CD4-positive, alpha-beta T cell (primary cell): ENCODE measurements around the gene SPOCK1. TPM values are rescaled to one million over a fixed set of nuclear protein-coding genes. Genes with fewer than 3 reads are reported as not detected.

Experiments
- ATAC-seq: fragments of 200-7000 bp; cut with Tn5 transposase; one replicate; pipeline ENCODE4 v1.10.0; 2022; ENCODE audit warnings: mild to moderate bottlenecking; ENCODE audit not compliant: poor library complexity
- CTCF ChIA-PET: fragments of 350-600 bp; sonication (Branson Sonifier 250); formaldehyde crosslinking; loops from one replicate; lab custom pipeline; 2021; ENCODE audit warnings: antibody characterized with exemption, inconsistent platforms; lab: Charles Lee
- POLR2A ChIA-PET: fragments of 350-600 bp; sonication (Branson Sonifier 250); formaldehyde crosslinking; loops from one replicate; lab custom pipeline; 2021; ENCODE audit warnings: antibody characterized with exemption, inconsistent platforms; lab: Charles Lee
- DNase-seq, 14 experiments: peaks; one replicate each; pipeline ENCODE4 v3.0.0-alpha.2; 2013 to 2020; ENCODE audit warnings: mixed read lengths in 2 of 14
- H3K27ac ChIP-seq, 2 donors: one replicate each; pipeline versions ENCODE4 v1.5.1 to v1.7.0; 2013; ENCODE audit warnings: low read length in 2 of 2, low read depth in 1 of 2, mild to moderate bottlenecking in 1 of 2
- H3K27me3 ChIP-seq, 2 experiments: 1 replicate in 1 of 2; 2 replicates in 1 of 2; pipeline versions ENCODE4 v1.6.1 to v1.7.0; 2013; ENCODE audit warnings: low read length in 2 of 2, control low read depth in 1 of 2, mild to moderate bottlenecking in 1 of 2, moderate library complexity in 1 of 2; ENCODE audit not compliant: insufficient read depth in 2 of 2, control insufficient read depth in 1 of 2
- H3K36me3 ChIP-seq: one replicate; pipeline ENCODE4 v1.6.1; 2013; ENCODE audit warnings: low read length, control low read depth; ENCODE audit not compliant: insufficient read depth
- H3K4me1 ChIP-seq: one replicate; pipeline ENCODE4 v1.6.1; 2013; ENCODE audit warnings: low read length, control low read depth; ENCODE audit not compliant: insufficient read depth
- H3K4me3 ChIP-seq: one replicate; pipeline ENCODE4 v1.5.1; 2013; ENCODE audit warnings: mild to moderate bottlenecking, low read length, moderate library complexity
- H3K9me3 ChIP-seq, 2 experiments: 1 replicate in 1 of 2; 2 replicates in 1 of 2; pipeline versions ENCODE4 v1.6.1 to v1.7.0; 2013; ENCODE audit warnings: low read length in 2 of 2, mild to moderate bottlenecking in 2 of 2, control low read depth in 1 of 2, moderate library complexity in 1 of 2; ENCODE audit not compliant: control insufficient read depth in 1 of 2, insufficient read depth in 1 of 2
- H3K27ac Mint-ChIP-seq: one replicate; pipeline ENCODE4 v1.8.0; 2020; ENCODE audit warnings: mixed read lengths
- H3K27me3 Mint-ChIP-seq: one replicate; pipeline ENCODE4 v1.8.0; 2021; ENCODE audit warnings: mixed read lengths
- H3K36me3 Mint-ChIP-seq: one replicate; pipeline ENCODE4 v1.8.0; 2021; ENCODE audit warnings: low read depth, mixed read lengths
- H3K4me1 Mint-ChIP-seq: one replicate; pipeline ENCODE4 v1.8.0; 2021; ENCODE audit warnings: low read depth, mixed read lengths
- H3K4me3 Mint-ChIP-seq: one replicate; pipeline ENCODE4 v1.8.0; 2020; ENCODE audit warnings: mild to moderate bottlenecking, mixed read lengths
- H3K9me3 Mint-ChIP-seq: one replicate; pipeline ENCODE4 v1.8.0; 2020; ENCODE audit warnings: mixed read lengths
- intact Hi-C, 2 experiments: fragments of 100-400 bp; cut with DNase I in 1 of 2; cut with micrococcal nuclease in 1 of 2; formaldehyde crosslinking; loops; one replicate each; pipeline versions ENCODE4 v1.15.1 to v1.9.0; 2023 to 2025; cut with DNase I, micrococcal nuclease
- total RNA-seq, 174 experiments: library from RNA in 2 of 174; stranded (reverse) in 2 of 174; gene quantifications; one replicate each; pipeline ENCODE4 v1.2.3 and lab custom pipeline; 2021 to 2026
- TF ChIP-seq, protein P1 (sequence below): fragments of 200-600 bp; IDR thresholded peaks from one replicate; pipeline ENCODE4 v1.8.0; 2022; ENCODE audit warnings: antibody characterized with exemption, mild to moderate bottlenecking

Gene SPOCK1
- total RNA-seq, 2 experiments from 2014 or later, result not detected

GRCh38 chr5:137312011-137312410, 187.1 kb downstream of the SPOCK1 start:
- Histone ChIP-seq H3K36me3 (no peaks in the 10 kb centered on the region), H3K4me1 (no peaks in the 10 kb centered on the region), H3K27me3 (no peaks in the 10 kb centered on the region), H3K4me3 (no peak overlapping the region), H3K9me3 (no peaks in the 10 kb centered on the region), H3K27ac (no peak overlapping the region)
- DNase-seq (no peak), ATAC-seq (no peak)
- H3K4me3 Mint-ChIP-seq, result no peak overlapping the region
- no peaks in the 10 kb centered on the region for H3K4me1 Mint-ChIP-seq
- intact Hi-C loops, result no loop called here
- peaks cover 21% of the 10 kb centered on the region for H3K27me3 Mint-ChIP-seq
- TF ChIP-seq, protein P1, sequence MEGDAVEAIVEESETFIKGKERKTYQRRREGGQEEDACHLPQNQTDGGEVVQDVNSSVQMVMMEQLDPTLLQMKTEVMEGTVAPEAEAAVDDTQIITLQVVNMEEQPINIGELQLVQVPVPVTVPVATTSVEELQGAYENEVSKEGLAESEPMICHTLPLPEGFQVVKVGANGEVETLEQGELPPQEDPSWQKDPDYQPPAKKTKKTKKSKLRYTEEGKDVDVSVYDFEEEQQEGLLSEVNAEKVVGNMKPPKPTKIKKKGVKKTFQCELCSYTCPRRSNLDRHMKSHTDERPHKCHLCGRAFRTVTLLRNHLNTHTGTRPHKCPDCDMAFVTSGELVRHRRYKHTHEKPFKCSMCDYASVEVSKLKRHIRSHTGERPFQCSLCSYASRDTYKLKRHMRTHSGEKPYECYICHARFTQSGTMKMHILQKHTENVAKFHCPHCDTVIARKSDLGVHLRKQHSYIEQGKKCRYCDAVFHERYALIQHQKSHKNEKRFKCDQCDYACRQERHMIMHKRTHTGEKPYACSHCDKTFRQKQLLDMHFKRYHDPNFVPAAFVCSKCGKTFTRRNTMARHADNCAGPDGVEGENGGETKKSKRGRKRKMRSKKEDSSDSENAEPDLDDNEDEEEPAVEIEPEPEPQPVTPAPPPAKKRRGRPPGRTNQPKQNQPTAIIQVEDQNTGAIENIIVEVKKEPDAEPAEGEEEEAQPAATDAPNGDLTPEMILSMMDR, result no peak
- H3K36me3 Mint-ChIP-seq, result no peaks in the 10 kb centered on the region
- ChIA-PET POLR2A (no interaction called here), CTCF (no interaction called here)
- H3K27ac Mint-ChIP-seq, result no peak overlapping the region
- H3K9me3 Mint-ChIP-seq, result no peaks in the 10 kb centered on the region

DNA sequence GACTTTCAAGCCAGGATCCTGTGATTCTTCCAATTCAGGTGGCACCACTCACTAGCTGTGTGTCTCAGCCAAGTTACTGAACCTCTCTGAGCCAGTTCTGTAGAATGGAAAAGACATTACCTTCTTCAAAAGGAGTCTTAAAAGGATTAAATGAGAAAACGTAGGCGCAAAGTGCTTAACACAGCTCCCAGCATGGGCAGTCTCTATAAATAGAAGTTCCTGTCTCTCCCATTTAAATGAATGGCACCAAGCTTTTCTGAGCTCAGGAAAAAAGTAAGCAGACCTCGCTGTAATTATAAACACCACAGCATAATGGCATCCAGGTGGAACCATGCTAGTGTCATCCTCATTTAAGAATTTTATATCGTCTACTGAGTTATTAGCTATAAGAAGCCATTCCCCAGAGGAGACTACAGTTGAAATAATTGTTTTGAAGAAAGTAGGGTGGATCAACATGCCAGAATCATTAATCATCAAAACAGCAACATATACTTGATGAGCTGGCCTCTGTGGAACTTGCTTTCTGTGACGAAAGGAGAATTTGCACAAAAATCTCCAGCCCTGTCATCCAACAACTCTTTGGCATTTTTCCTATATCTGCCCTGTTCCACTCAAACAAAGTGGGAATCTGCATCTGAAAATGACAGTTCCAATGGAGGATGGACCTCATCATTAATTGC, 188.9 kb downstream of the SPOCK1 start:
- no peaks in the 10 kb centered on the region for H3K4me1 ChIP-seq
- no peaks in the 10 kb centered on the region for H3K27me3 ChIP-seq
- H3K4me3 ChIP-seq, result no peak overlapping the region
- no peaks in the 10 kb centered on the region for H3K9me3 Mint-ChIP-seq
- H3K4me3 Mint-ChIP-seq, result no peak overlapping the region
- H3K27ac ChIP-seq, result no peak overlapping the region
- no peak overlapping the region for H3K27ac Mint-ChIP-seq
- TF ChIP-seq, protein P1, result no peak
- POLR2A ChIA-PET, result no interaction called here
- CTCF ChIA-PET, result interaction anchor here (1.3 kb wide), 1 partner anchor 10 kb away, joined by 4 read pairs; no protein-coding TSS in a partner anchor
- H3K36me3 Mint-ChIP-seq, result no peaks in the 10 kb centered on the region
- ATAC-seq (no peak), DNase-seq (no peak)
- H3K9me3 ChIP-seq, result no peaks in the 10 kb centered on the region
- H3K4me1 Mint-ChIP-seq, result no peaks in the 10 kb centered on the region
- intact Hi-C loops, result no loop called here
- peaks cover 15% of the 10 kb centered on the region for H3K27me3 Mint-ChIP-seq
- no peaks in the 10 kb centered on the region for H3K36me3 ChIP-seq

- no peak for DNase-seq
- no peaks in the 10 kb centered on the region for H3K4me1 ChIP-seq
- no peaks in the 10 kb centered on the region for H3K27me3 ChIP-seq
- H3K27ac Mint-ChIP-seq, result no peak overlapping the region
- intact Hi-C loops, result no loop called here
- H3K4me3 ChIP-seq, result no peak overlapping the region
- ChIA-PET CTCF (interaction anchor here (1.3 kb wide), 1 partner anchor 11 kb away, joined by 4 read pairs; no protein-coding TSS in a partner anchor), POLR2A (no interaction called here)
- no peak overlapping the region for H3K4me3 Mint-ChIP-seq
- no peaks in the 10 kb centered on the region for H3K36me3 Mint-ChIP-seq
- ATAC-seq, result no peak
- no peak overlapping the region for H3K27ac ChIP-seq
- no peaks in the 10 kb centered on the region for H3K4me1 Mint-ChIP-seq
- H3K9me3 ChIP-seq, result no peaks in the 10 kb centered on the region
- peaks cover 15% of the 10 kb centered on the region for H3K27me3 Mint-ChIP-seq
- TF ChIP-seq, protein P1, result no peak
- no peaks in the 10 kb centered on the region for H3K36me3 ChIP-seq
- no peaks in the 10 kb centered on the region for H3K9me3 Mint-ChIP-seq
Measured at GRCh38 chr5:137309290-137309689, 189.8 kb downstream of the SPOCK1 start.
